Gastrocnemius medialis (tissue), 4 donors: ENCODE results near the gene EIF4H.

Experiments
- CTCF ChIP-seq, 5 experiments: fragments of 450-650 bp in 3 of 5; fragments of 200-600 bp in 2 of 5; sonication (generic) in 2 of 5; IDR thresholded peaks in 4 of 5; conservative IDR thresholded peaks in 1 of 5; 1 replicate in 4 of 5; 2 replicates in 1 of 5; pipeline ENCODE4 v1.5.1; 2016 to 2019; ENCODE audit warnings: antibody characterized with exemption in 5 of 5, mild to moderate bottlenecking in 3 of 5, moderate library complexity in 3 of 5
- POLR2A ChIP-seq, 2 donors: fragments of 450-650 bp; IDR thresholded peaks; one replicate each; pipeline ENCODE4 v1.6.1; 2017; ENCODE audit warnings: antibody characterized with exemption in 2 of 2, mild to moderate bottlenecking in 2 of 2, moderate library complexity in 2 of 2

DNA sequence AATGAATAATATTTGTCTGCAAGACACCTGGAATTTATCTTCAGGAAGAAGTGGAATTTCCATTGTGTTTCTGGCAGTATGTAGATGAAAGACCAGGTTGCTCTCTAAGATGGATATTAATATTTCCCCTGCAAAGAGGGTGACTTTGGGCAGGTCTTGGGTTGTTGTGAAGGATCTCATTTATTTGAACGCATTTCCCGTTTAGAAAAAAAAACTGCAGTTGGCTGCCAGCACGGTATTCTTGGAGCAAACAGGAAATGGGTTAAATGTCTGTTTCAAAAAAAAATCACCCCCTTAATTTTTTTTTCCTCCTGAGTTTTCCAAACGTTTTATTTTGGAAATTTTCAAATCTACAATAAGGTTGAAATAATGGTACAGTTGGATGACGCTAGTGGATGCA is 11.5 kb downstream of the EIF4H start:
- TF ChIP-seq POLR2A (IDR thresholded peaks at IDR 0.05) (no peak), CTCF (IDR thresholded peaks at IDR 0.05 in 4 of 5, conservative IDR thresholded peaks at IDR 0.05 in 1 of 5) (no peak)
